Femur (tissue), 1 donor: Measurements from ENCODE around the gene BPIFB3.
"Not testable (repeated sequence)": the region's sequence is repeated elsewhere in the genome, so short reads cannot be mapped to it uniquely, and the experiment has no call there.

Experiments used
- DNase-seq: peaks from one replicate; pipeline ENCODE4 v3.0.0-alpha.2; 2017

Gene BPIFB3

DNA sequence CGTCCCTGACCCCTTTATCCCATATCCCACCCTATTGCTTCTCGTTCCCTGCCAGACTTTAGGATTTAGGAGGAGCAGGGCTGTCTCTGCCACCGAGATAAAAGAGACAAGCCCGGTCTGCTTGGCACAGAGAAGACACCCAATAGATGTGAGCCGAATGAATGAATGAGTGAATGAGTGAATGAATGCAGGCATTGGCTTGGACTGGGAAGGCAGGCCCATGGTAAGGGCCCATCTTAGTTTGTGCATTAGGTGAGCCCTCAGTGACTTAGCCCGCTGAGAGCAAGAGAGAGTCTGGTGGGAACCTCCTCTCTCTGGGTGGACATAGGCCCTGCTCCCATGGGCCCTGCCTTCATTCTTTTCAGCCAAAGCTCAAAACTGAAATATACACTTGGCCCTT, 23.1 kb upstream of the BPIFB3 start:
- DNase-seq = no peak

DNA sequence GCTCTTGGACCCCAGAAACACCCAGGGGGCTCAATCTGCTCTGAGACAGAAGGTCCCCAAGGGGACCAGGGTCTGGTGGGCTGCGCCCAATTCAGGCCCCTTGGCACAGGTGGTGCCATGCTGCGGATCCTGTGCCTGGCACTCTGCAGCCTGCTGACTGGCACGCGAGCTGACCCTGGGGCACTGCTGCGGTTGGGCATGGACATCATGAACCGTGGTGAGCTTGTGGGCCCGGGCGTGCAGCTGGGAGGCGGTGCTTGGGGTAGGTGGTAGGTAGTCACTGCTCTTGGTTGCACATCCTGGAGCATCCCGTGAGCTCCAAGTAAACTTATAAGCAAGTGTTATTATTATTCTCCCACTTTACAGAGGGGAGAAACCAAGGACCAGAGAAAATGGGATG, 22.2 kb upstream of the BPIFB3 start, which contains the start of gene BPIFB6:
TSS of gene BPIFB6 (plus strand) at position 118 of the 400 bp plus-strand sequence. CDS start at position 118, 0 bp downstream.
- no peak for DNase-seq

DNA sequence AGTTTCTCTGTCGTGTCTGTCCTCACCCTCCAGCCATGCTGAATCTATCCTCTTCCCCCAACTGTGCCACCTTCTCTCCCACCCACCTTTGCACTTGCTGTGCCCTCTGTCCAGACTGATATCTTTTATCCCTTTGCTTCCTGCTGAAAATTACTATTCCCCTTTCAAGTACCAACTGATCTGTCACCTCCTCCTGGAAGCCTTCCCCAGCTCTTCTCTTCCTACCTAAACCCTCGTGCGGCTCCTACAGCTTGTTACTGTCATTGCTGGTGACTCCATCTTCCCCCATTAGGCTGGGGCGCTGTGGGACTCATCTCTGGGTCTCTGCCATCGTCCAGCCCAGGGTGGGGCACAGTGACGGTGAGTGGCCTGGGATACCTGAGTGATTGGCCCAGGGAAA, 21.1 kb upstream of the BPIFB3 start:
- DNase-seq = no peak

DNA sequence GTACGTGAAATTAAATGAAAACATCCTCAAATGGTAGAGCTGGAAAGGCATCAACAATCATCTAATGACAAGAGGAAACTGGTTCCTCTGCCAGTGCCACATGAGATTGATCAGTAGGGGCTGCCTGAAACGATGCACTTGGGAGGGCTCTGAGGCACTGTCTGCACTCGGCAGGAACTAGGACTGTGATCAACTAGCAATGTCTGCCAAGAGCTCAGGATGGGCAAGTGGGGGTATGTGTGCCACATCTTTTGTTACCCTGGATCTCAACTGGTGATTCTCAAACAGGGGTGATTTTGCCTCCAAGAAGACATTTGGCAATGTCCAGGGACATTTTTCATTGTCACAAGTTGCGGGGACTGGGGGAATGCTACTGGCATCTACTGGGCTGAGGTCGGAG, 20.3 kb upstream of the BPIFB3 start:
- DNase-seq = no peak

DNA sequence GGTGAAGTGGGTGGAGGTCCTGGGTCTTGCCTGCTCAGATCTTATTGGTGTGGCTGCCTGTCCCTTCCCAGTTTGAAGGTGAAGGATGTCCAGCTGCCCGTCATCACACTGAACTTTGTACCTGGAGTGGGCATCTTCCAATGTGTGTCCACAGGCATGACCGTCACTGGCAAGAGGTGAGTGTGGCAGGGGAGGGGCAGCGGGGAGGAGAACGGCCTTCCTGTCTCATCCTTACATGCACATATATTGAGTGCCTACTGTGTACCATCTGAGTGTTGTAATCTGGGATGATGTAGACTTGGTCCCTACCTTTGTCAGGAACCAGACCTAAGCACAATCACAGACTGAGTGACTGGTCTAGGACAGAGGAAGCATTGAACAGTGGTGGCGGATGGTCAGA, 19.6 kb upstream of the BPIFB3 start:
- no peak for DNase-seq

DNA sequence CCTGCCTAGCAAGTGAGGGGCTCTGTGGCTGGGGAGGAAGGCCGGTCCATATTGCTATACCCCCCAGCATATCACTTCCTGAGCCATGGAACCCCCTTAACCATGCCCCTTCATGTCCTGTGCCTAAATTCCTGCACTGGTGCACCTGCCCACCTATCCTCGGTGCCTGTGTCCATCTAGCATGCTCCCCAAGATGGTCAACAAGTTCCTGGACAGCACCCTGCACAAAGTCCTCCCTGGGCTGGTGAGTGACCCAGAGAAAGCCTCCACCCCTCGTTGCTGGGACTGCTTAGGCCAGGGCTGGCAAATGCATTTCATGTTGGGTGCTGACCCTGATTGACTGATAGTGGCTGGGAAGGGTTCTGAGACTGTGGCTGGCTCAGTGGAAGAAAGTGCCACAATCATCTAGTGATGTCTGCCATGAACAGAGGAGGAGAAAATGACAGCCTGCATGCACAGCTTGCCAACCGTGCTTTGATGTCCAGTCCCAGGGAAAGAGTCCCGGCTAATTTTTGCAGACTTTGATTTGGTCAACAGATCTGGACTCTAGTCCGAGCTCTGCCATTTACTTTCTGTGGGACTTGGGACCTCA, 18.7 kb upstream of the BPIFB3 start:
- DNase-seq = no peak

DNA sequence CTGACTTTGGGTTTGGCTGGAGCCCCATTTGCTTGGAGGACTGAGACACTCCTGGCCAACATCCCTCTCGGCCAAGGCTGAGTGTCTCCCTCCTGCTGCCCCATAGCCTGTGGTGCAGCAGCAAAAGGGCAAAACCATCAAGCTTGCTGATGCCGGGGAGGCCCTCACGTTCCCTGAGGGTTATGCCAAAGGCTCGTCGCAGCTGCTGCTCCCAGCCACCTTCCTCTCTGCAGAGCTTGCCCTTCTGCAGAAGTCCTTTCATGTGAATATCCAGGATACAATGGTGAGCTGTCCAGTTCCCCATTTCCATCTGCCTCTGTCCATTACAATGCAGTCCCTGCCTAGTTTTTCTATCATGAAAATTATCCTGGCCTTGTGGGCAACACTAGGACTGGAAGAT, 16.2 kb upstream of the BPIFB3 start:
- no peak for DNase-seq

DNA sequence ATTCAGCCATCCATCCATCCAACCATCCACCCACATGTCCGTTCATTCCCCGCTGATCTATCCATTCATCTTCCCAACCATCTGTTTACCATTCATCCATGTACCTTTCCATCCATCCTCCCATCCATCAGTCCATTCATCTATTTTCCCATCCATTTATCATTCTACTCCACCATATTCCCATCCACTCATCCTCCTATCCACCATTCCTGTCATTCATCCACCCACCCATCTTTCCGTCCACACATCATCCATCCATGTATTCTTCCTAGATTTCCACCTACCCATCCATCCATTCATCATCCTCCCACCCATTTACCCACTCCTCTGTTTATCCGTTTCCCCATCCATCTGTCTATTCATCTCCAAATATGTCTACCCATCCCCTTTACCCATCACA, 15.5 kb upstream of the BPIFB3 start:
- DNase-seq = no peak

DNA sequence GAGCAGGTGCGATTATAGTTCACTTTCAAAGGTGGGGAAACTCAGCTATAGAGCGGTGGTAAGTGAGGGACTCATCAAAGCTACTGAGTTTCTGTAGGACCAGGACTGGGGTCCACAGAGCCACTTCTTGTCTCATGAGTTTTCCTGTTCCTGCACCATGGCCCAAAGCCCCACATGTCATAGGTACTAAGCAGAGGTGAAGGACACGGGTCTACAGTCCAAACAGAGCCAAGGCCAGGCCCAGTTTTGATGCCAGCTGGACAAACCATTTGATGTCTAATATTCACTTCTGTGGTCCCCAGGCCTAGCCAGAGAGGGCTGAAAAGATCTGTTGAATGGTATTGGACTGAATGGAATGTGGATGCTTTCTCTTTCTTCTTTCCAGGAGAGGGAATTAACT, 11.3 kb upstream of the BPIFB3 start:
- no peak for DNase-seq

DNA sequence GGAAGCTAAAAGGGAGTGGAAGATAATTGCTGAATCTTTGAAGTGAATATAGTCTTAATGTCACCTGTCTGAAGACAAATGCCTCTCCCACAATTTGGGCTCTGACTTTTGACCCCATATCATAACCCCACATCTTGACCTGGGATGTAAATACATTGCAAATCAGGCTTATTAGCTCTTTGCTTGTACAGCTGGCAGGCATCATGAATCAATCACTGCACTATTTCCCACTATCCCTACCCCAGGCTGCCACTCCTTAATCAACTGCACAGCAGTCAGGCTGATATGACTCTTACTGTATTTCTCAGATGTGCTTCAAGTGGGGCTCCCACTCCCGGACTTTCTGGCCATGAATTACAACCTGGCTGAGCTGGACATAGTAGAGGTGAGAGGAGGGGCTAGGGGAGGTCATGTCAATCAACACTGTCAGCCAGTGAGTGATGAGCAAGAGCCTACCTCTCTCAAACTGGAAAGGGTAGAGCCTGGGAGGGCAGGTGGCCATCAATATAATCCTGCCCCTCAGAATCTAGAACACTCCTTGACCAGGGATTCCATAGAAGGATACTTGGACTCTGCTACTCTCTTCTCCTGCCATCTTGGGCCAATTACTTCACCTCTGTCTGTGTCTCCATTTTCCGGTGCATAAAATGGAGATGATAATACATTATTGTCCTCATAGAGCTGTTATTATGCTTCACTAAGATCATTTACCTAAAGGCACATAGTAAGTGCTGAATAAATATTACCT, 10.5 kb upstream of the BPIFB3 start:
- DNase-seq = no peak

DNA sequence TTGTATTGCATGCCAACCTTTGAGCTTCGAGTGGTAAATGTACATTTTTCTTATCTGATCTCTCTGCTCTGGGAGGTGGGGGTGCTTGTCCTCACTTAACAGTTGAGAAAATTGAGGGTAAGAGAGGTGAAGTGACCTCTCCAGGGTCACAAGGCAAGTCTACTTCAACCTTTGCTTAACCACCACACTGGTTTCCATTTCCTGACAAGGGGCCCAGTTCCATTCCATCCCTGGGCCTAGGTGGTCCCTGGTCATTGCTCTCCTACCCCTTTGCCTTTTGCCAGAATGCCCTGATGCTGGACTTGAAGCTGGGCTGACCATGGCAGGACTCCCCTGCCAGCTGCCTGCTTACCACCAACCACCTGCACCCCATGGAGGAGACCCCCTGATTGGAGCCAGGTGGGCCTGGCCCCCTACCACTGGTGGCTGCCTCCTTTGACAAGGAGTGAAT, 9.9 kb upstream of the BPIFB3 start:
- DNase-seq = no peak

DNA sequence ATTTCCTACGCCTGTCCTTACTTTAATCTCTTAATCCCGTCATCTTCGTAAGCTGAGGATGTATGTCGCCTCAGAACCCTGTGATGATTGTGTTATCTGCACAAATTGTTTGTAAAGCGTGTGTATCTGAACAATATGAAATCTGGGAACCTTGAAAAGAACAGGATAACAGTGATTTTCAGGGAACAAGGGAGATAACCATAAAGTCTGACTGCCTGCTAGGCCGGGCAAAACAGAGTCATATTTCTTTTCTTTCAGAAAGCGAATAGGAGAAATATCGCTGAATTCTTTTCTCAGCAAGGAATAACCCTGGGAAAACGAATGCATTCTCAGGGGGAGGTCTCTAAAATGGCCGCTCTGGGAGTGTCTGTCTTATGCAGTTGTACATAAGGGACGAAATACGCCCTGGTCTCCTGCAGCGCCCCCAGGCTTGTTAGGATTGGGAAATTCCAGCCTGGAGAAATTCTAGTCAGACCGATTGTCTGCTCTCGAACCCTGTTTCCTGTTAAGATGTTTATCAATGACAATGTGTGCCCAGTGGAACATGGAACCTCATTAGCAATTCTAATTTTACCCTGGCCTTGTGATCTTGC, 8.5 kb upstream of the BPIFB3 start:
- DNase-seq = not testable (repeated sequence)

DNA sequence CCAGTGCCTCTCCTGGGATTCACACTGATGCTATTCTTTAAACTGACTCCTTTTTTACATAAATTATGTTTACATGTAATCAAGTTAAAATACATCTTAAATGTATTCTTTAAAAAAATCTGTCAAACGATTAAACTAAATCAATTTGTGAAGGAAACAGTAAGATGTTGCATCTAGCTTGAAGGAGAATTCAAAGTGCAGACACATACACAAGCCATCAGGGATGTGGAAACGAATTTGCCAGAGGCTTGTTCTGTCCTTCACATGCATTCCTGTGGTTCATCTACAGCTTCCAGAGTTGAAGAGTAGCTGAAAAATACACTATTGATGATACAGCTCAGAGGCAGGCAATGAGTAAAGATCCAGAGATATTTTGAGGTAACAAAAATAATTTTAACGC, 7.3 kb upstream of the BPIFB3 start:
- DNase-seq = no peak

DNA sequence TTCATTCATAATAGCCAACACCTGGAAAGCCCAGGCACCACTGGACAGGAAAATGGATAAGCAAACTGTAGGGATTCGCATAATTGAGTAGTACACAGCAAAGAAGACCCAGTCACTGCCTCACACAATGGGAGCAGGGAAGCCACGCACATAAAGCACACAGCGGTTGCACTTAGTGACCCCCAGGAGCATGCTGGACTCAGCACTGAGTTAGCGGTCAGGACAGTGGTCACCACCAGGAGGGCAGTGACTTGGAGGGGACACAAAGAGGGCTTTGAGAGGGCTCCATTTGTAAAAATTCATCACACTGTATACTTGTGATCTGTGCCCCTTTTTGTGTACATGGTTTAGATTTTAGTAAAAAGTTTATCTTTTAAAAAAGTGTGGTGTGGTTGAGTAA, 2.4 kb upstream of the BPIFB3 start:
- no peak for DNase-seq

DNA sequence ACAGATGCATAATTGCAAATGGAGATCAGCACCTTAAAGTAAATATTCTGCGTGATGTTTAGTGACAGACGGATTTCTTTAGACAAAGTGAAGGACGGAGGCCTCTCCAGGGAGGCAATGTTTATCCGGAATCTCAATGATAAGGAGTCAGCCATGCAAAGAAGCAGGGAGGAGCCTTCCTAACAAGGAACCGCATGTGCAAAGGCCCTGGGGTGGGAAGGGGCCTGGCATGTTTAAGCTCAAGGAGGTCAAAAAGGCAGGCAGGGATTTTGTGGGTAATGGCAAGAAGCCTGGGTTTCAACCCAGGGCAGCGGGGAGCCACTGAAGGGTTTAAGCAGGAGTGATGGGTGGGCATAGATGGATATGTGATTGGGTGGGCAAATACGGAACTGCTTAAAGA, 678 bp downstream of the BPIFB3 start:
- no peak for DNase-seq

DNA sequence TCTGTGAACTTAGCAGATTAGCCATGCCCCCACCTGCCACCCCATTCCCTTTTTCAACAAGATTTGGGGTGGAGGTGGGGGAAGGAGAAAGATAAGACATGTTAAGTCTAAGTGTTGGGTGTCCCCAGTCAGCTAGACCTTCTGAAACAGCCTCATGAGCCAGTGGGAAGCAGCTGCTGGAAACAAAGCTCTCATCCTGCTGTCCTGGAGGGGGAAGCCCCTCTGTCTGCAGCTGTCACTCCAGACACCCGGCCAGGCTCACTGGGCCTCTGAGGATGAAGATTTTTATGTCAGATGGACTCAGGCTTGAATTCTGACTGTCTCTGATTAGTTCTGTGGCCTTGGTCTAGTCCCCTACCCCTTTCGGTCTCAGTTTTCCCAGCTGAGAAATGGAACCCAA, 1.1 kb downstream of the BPIFB3 start:
- no peak for DNase-seq

DNA sequence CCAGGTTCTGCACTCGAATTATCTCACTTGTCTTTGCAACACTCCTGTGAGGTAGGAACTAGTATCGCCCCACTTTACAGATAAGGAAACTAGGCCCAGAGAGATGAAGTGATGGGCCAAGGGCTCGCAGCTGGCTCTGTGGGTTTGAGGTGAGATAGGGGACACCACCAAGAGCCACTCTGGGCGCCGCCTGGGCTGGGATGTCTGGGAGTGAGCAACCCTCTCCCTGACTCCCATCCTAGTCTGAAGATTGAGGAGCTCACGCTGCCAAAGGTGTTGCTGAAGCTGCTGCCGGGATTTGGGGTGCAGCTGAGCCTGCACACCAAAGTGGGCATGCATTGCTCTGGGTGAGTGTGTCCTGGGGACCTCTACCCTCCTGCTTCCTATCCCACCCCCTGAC, 5.4 kb downstream of the BPIFB3 start:
- no peak for DNase-seq

DNA sequence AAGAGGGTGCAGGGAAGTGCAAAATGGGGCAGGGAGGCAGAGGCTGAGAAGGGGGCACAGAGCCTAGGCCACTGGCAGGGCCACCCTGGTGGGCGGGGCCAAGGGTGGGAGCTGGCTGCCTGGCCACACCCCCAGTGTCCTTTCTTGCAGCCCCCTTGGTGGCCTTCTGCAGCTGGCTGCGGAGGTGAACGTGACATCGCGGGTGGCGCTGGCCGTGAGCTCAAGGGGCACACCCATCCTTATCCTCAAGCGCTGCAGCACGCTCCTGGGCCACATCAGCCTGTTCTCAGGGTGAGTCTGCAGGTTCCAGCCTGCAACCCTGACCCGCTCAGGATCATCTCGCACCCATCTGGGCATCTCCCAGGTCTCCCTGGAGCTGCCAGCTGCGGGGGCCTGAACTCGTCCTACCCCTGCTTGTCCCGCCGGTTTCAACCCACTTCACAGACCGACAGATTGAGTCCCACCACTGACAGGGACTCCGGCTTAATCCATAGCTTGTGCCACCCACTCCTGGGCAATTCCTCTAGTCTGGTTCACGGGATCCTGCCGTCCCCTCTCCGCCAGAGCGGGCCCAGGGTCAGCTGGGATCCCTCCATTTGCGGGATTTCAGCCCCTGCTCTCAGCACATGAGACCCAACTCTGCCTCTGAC, 6.2 kb downstream of the BPIFB3 start:
- no peak for DNase-seq

DNA sequence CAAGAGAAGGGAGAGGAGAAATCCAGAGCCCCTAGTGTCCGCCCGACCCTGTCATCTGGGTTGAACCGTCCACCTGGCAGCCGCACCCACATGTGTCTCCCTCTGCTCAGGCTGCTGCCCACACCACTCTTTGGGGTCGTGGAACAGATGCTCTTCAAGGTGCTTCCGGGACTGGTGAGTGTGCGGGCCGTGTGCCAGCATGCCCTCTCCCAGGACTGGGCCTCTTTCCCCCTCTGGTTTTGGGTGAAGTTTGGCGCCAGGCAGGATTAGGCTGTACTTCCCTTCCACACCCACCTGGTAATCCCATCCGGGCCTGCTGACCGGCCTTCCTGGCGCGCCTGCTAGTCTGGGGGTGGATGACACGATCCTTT, 7.9 kb downstream of the BPIFB3 start:
- DNase-seq = peak; percentile 39

DNA sequence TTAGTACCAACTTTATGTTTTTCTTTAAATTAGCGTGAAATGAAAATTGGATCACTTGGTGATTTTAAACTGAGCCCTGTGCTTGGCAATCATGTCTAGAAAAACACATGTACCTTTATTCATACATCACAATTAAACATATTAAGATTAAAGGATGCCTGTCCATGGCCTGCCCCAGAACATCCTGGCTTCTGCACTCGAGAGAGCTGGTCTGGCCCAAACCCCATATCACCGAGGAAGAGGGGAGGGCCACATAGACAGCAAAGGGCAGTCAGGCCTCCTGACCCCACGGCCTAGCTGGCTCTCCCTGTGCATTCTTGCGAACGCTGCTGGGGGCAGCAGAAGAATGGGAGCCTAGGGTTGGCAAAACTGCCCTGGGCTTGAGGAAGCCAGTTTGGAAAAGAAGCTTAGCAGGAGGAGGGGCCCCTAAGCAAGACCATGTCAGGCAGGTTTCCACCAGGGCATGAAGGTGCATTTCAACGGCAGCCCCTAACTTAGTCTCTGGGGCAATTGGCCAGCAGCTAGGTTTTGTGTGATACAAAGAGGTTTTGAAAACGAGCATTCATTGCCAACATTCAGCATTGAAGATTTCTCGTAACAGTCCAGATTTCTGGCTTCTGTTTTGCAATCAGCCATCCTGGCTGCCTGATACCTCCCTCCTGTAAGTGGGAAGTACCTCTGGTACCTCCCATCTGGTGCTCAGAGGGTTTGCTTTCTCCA, 8.6 kb downstream of the BPIFB3 start:
- no peak for DNase-seq

DNA sequence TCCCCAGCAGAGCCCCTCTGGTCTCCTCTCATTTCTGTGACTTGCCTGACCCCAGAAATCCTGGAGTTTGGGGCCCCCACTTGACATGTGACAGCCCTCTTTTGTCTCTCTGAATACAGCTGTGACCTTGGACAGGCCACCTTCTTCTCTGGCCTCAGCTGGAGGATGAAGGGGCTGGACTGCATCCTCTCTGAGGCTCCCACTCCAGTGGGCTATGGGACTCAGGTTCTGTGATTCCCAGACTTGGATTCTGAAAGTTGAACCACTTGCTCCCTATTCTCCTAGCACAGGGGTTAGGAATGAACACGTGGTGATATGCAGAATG, 9.1 kb downstream of the BPIFB3 start:
- DNase-seq = no peak

DNA sequence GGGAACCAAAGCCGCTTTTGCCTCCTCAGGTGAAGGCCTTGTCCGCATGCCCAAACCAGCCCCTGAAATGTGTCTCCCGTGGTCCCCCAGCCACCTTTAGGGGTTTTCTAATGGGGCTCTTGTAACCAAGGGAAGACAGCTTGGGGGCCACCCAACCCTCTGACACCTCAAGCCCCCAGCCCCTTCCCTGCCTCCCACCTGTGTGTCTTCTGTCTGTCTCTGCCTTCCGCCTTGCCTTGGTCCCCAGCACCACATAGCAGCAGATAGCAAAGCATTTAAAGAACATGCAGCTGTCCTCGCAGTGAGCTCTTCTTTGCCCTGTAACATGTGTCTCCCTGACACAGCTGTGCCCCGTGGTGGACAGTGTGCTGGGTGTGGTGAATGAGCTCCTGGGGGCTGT, 9.6 kb downstream of the BPIFB3 start:
- no peak for DNase-seq

DNA sequence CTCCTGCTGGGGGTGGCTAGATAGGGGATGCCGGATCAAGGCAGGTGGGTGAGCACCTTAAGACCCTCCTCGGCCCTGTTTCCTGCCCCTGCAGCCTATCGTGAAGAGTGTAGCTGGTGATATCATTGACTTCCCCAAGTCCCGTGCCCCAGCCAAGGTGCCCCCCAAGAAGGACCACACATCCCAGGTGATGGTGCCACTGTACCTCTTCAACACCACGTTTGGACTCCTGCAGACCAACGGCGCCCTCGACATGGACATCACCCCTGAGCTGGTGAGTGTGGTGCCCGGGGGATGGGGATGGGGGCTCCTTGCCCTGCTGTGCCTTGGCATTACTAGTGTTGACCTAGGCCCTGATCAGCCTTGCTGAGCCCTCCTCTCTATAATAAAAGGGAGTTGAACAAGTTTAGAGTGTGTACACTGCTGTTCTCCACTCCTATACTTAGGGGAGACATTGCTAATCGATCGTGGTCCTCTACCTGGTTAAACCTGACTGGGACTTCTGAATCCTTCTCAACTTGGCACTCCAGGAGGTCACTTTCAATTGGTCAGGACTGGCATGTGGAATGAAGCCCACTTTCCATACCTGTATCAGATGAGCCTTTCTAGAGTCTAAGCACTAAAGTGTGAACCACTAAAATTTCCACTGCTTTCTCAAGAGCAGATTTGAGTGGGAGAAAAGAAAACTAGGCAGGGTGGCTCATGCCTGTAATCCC, 11.0 kb downstream of the BPIFB3 start:
- DNase-seq = no peak
